H54 (cell line): Measurements from ENCODE around the gene ARFRP1.

ENCODE experiments used
- DNase-seq: peaks from one replicate; pipeline ENCODE4 v3.0.0; 2011; ENCODE audit warnings: low spot score, mixed read lengths; ENCODE audit not compliant: insufficient read length
- FAIRE-seq: peaks from 3 replicates; lab custom pipeline; 2011; peaks lifted over from hg19 to GRCh38; lab: Jason Lieb, UNC
- POLR2A ChIP-seq: IDR thresholded peaks from 2 replicates; pipeline ENCODE4 v1.6.1; 2011; ENCODE audit warnings: low read depth, mild to moderate bottlenecking, low read length

Gene ARFRP1

DNA sequence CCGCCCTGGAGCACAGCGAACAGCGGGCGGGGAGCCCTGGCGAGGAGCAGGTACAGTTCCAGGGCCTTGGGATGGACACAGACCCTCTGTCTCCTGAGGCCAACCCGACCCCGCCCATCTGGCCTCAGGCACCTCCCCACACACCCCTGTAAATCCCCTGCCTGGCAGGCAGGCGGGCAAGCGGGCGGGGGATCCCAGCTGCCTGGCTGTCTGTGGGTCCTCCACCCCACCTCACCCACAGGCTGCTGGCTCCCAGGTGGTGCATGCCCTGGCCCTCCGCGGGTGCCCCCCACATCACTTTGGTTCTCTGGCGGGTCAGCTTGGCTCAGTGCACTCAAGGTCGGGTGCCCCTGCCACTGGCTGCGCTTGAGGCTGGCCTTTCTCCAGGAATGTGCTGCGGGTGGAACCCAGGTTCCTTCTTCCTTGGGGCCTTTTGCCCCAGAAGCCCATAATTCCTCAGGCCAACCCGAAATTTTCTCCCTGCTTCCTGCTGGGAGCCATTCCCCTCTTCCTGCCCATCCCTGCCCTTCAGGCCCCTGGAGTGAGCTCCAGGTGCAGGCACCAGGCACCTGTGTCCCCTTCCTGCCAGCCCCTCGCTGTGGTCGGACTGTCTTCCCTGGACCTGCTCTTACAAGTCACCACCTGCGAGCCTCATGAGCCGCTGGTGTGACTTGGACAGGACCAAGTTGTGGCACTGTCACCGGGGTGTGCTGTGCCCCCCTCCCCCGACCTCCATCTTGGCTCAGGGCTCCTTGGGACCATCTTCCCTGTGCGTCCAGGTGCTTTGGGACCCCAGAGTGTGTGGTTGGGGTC is 16.7 kb downstream of the ARFRP1 start:
- FAIRE-seq (no peak), DNase-seq (peak; percentile 37)
- no peak for TF ChIP-seq POLR2A

DNA sequence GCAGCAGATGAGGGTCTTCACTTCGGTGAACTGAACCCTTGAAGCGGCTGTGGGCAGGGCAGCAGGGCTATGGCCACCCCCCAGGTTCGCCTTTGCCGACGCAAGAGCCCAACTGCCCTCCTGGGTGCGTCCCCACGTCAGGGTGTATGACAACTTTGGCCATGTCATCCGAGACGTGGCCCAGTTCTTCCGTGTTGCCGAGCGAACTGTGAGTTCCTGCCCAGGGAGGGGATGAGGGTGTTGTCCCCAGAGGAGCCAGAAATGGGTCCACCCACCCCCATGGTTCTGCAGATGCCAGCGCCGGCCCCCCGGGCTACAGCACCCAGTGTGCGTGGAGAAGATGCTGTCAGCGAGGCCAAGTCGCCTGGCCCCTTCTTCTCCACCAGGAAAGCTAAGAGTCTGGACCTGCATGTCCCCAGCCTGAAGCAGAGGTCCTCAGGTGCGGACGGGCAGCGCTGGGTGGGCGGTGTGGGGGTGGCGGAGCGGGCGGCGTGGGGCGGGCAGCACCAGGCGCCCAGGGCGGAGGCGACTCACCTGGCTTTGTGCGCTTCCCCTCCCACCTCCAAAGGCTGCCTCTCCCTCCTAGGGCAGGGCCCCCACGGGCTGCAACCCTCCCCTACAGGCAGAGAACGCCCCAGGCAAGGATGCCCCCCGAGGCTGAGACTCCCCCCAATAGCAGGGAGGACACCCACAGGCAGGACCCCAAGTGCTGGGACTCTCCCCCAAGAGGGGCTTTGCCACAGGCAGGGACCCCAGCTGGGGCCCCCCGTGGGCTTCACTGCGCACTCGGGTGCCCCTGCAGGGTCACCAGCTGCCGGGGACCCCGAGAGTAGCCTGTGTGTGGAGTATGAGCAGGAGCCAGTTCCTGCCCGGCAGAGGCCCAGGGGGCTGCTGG is 17.5 kb downstream of the ARFRP1 start:
- TF ChIP-seq POLR2A, result no peak
- FAIRE-seq (no peak), DNase-seq (no peak)

DNA sequence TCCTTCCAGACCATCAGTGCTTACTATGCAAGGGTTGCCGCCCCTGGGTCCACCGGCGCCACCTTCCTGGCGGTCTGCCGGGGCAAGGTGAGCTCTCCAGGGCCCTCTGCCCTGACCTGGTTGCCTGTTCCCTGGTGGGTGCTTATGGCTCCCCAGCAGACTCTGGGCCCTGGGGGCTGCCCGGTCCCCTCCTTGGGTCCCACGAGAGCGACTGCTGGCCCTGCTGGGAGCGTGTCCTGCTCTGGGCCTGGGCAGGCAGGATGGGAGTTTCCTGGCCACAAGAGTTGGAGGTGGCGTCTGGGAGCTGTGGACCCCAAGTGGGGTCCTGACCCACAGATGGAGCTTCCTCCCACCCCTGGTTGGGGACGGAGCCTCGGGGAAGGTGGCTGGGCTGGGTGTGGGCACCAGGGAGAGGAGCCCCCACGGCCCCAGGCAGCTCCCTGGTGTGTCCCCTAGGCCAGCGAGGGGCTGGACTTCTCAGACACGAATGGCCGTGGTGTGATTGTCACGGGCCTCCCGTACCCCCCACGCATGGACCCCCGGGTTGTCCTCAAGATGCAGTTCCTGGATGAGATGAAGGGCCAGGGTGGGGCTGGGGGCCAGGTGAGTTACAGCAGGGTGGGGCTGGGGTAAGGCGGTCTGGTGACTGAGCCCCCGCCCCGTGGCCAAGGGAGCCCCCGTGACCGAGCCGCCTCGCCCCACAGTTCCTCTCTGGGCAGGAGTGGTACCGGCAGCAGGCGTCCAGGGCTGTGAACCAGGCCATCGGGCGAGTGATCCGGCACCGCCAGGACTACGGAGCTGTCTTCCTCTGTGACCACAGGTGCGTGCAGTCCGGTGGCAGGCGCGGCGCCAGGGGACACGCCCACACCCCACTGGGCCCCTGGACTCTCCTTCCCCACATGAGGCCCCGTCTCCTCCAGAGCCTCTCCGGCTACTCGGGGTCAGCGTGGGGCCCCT is 18.5 kb downstream of the ARFRP1 start:
- TF ChIP-seq POLR2A, result no peak
- no peak for FAIRE-seq
- no peak for DNase-seq

DNA sequence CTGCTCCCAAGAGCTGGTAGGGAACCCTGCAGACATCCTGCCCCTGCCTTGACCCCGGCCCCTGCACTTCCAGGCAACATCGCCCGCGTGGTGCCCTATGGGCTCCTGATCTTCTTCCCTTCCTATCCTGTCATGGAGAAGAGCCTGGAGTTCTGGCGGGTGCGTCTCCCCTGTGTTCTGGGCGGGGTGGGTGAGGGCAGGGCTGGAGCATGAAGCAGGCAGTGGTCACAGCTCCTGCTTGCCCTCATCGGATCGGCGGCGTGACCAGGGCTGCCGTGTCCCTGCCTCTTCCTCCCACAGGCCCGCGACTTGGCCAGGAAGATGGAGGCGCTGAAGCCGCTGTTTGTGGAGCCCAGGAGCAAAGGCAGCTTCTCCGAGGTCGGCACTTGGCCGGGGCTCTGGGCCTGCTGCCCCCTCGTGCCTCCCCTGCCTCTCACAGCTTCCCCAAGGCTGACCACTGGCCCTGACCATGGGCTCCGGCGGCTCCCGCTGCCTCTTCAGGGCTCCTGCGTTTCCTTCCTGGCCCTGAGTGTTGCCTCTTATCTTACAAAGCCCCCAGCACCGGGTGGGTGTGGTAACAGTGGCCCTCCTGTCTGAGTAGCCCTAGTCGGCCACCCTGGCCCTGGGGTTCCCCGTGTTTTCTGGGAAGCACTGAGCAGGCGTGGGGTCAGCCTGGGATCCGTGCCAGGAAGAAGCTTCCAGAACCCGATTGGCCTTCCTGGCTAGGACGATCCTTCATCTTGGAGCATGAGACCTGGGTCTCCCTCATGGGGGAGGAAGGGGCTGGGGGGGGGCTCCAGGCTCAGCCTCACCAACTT is 19.3 kb downstream of the ARFRP1 start:
- FAIRE-seq (no peak), DNase-seq (no peak)
- TF ChIP-seq POLR2A, result no peak

DNA sequence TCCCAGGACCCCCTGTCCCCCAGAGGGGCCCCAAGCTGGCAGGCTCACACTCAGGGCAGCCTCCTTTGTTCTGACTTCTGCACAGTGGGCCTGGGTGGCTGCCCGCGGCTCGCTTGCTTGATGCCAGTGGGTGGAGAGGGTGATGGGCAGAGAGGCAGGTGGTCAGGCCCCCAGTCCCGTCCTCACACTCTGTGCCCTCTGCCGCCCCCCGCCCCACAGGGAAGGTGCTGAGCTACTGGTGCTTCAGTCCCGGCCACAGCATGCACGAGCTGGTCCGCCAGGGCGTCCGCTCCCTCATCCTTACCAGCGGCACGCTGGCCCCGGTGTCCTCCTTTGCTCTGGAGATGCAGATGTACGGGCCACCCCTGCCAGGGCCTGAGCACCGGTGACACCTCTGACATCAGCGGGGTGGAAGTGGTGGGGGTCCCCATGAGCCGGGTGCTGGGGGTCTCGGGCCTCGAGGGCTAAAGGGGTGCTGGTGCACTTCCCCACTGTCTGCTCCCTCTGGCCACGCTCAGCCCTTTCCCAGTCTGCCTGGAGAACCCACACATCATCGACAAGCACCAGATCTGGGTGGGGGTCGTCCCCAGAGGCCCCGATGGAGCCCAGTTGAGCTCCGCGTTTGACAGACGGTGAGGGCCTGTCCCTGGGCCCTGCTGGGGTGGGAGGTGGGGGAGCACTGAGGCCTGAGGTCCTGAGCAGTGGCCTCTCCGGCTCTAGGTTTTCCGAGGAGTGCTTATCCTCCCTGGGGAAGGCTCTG is 20.2 kb downstream of the ARFRP1 start:
- no peak for DNase-seq
- FAIRE-seq, result no peak
- TF ChIP-seq POLR2A, result no peak

DNA sequence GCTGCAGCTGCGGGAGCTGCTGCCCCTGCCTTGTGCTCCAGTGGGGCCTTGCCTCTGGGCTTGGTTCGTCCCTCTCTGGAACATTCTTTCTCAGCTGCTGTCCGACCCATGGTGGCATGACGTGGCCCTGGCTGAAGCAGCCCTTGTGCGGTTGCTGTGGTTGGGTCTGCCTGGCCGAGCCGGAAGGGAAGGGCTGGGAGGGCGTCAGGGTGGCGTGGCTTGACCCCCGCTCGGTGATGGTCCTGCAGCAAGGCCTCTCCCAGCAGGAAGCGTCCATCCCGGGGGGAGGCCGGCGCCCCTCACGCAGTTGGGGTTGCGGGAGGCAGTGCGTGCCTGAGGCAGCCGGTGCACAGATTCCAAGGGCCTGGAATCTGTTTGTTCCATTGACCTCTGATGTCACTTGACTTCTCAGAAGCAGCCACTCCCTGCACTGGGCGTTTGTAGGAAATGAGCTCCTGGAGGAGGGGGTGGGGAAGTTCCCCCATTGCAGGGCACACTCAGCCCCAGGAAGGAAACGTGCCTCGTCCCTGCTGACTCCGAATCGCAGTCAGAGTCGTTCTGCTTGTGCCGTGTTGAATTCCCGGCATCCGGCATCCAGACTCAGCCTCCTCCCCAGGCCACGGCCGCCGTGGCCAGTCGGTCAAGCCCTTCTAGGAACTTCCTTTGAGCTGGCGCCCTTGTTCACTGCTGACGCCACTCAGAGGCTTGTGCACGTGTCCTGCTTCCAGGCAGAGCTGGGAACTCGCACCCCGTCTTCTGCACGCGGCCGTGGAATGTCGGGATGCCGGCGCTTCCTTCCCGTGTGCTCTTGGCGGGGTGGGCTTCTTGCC is 21.1 kb downstream of the ARFRP1 start:
- FAIRE-seq, result no peak
- no peak for DNase-seq
- TF ChIP-seq POLR2A, result no peak

DNA sequence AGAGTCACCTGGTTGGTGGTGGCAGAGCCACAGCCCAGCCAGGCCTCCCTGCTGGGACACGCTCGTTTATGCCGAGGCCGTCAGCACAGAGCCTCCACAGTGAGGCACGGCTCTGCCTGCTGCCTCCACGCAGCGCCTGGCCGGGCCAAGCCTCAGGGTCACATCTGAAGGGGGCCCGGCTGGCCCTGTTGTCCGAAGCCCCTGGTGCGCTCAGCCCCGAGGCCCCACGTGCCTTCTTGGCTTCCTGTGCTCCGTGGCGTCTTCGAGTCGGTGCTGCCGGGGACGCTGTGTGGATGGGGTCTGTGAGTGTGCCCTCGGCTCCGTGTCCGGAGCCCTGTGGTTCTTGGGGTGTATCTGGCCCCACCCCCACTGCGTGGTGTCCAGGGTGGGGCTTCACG is 21.7 kb downstream of the ARFRP1 start:
- DNase-seq (no peak), FAIRE-seq (no peak)
- no peak for TF ChIP-seq POLR2A

DNA sequence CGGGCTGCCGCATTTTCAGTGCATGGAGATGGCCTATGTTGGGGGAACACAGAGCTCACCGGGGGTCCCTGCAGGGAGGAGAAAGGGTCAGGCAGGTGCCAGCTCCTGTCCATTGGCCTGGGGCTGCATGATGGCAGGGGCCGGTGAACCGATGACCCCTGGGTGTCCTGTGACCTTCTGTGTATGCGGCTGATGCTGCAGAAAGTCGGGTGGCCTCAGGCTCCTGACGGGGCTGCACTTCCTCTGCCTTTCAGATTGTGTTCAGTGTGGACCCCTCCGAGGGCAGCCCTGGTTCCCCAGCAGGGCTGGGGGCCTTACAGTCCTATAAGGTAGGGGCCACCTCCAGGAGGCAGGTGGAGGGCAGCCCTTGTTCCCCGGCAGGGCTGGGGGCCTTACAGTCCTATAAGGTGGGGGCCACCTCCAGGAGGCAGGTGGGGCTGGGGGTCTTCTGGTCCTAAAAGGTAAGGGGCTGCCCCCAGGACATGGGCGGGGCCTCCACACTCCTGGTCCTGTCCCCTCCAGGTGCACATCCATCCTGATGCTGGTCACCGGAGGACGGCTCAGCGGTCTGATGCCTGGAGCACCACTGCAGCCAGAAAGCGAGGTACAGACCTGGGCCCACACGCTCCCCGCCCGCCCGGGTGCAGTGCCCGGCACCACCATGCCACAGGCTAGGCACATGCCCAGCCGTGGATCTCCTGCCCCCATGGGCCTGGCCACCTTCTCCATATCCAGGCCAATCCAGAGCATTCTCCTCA is 22.3 kb downstream of the ARFRP1 start:
- TF ChIP-seq POLR2A, result no peak
- DNase-seq (no peak), FAIRE-seq (no peak)

DNA sequence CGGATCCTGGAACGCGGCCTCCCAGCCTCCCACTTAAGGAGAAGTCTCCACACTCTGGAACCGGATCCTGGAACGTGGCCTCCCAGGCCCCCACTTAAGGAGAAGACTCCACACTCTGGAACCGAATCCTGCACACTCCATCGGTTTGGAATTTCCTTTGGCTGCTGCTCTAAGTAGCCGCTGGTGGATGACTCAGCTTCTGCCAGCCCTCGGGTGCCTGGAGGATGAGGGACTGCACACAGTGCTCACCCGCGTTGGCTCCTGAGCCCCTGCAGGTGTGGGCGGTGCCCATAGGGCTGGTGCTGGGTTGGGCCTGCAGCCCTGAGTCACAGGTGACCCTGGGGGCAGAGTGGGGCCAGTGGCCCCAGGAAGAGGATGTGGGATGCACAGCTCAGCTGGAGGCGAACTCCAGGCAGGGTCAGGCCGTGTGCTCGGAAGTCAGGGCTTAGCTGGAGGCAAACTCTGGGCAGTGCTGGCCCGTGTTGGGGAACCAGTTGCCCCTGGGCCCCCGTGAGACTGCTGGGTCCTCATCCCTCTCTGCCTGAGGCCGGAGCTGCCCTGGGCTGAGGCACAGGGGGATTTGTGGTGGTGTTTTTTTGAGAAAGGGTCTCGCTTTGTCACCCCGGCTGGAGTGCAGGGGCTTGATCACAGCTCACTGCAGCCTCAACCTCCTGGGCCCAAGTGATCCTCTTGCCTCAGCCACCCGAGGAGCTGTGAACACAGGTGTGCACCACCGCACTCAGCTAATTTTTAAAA is 25.2 kb downstream of the ARFRP1 start:
- peak; percentile 59 for TF ChIP-seq POLR2A
- FAIRE-seq (peak; percentile 79), DNase-seq (peak; percentile 99)

DNA sequence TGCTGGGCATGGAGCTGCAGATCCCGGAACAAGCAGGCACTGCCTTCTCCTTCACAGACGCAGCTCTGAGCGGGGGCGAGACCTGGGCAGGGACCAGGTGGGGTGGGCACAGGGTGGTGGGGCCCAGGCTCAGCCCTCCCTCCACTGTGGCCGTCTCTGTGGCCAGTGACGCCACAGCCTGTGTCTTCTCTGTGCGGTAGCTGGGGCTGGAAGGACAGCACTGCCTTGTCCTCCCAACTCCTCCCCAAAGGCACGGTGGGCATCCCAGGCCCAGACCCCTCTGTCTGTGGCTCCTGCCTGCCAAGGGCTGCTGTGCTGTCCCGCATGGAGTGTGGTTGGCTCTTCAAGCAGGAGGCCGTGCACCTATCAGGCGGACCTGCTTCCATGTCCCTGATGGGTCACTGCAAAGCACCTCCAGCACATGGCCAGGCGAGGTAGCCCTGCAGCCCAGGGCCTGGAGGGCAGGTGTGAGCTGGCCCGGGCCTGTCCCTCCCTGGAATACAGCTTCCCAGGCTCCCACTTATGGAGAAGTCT is 26.1 kb downstream of the ARFRP1 start:
- FAIRE-seq, result no peak
- DNase-seq, result no peak
- TF ChIP-seq POLR2A, result no peak
